HEK293T (cell line): ENCODE measurements around the gene RNF111.
"Not testable (repeated sequence)": the region's sequence is repeated elsewhere in the genome, so short reads cannot be mapped to it uniquely, and the experiment has no call there.

Source experiments
- CTCF ChIA-PET: fragments of 350-600 bp; formaldehyde crosslinking; extraction: SDS; loops from one replicate; lab custom pipeline; 2021; ENCODE audit warnings: antibody characterized with exemption, inconsistent platforms; lab: Yijun Ruan, JAX
- POLR2A ChIA-PET: fragments of 350-600 bp; formaldehyde crosslinking; extraction: SDS; loops from one replicate; lab custom pipeline; 2020; ENCODE audit warnings: antibody characterized with exemption, inconsistent platforms; lab: Yijun Ruan, JAX
- DNase-seq: peaks from one replicate; pipeline ENCODE4 v3.0.0; 2012; ENCODE audit warnings: mixed read lengths; ENCODE audit errors: extremely low spot score
- ARNT ChIP-seq: fragments of 450-650 bp; IDR thresholded peaks from 2 replicates; pipeline ENCODE4 v1.6.1; 2017; ENCODE audit warnings: mild to moderate bottlenecking
- BHLHE40 ChIP-seq: fragments of 450-650 bp; IDR thresholded peaks from 2 replicates; pipeline ENCODE4 v1.6.1; 2016; ENCODE audit warnings: mild to moderate bottlenecking, moderate library complexity, borderline replicate concordance
- CTBP1 ChIP-seq: fragments of 450-650 bp; IDR thresholded peaks from 2 replicates; pipeline ENCODE4 v1.6.1; 2016; ENCODE audit warnings: borderline replicate concordance
- ELF4 ChIP-seq: fragments of 450-650 bp; IDR thresholded peaks from 2 replicates; pipeline ENCODE4 v1.6.1; 2017; ENCODE audit warnings: antibody characterized with exemption
- FOXA1 ChIP-seq: fragments of 450-650 bp; IDR thresholded peaks from 2 replicates; pipeline ENCODE4 v1.6.1; 2016; ENCODE audit warnings: mild to moderate bottlenecking
- FOXK2 ChIP-seq: fragments of 450-650 bp; IDR thresholded peaks from 2 replicates; pipeline ENCODE4 v1.6.1; 2016; ENCODE audit warnings: mild to moderate bottlenecking
- FOXM1 ChIP-seq: fragments of 450-650 bp; IDR thresholded peaks from 2 replicates; pipeline ENCODE4 v1.6.1; 2017; ENCODE audit warnings: mild to moderate bottlenecking, borderline replicate concordance
- HDGF ChIP-seq: fragments of 450-650 bp; IDR thresholded peaks from 2 replicates; pipeline ENCODE4 v1.6.1; 2017; ENCODE audit warnings: antibody characterized with exemption, borderline replicate concordance
- L3MBTL2 ChIP-seq: fragments of 450-650 bp; conservative IDR thresholded peaks from 2 replicates; pipeline ENCODE4 v1.6.1; 2016; ENCODE audit warnings: mild to moderate bottlenecking
- LEF1 ChIP-seq: fragments of 450-650 bp; IDR thresholded peaks from 2 replicates; pipeline ENCODE4 v1.6.1; 2017; ENCODE audit warnings: mild to moderate bottlenecking, borderline replicate concordance
- NFRKB ChIP-seq: fragments of 450-650 bp; IDR thresholded peaks from 2 replicates; pipeline ENCODE4 v1.6.1; 2016; ENCODE audit warnings: mild to moderate bottlenecking, moderate library complexity
- SP1 ChIP-seq: fragments of 450-650 bp; IDR thresholded peaks from 2 replicates; pipeline ENCODE4 v1.6.1; 2017
- SUZ12 ChIP-seq: fragments of 450-650 bp; IDR thresholded peaks from 2 replicates; pipeline ENCODE4 v1.6.1; 2016; ENCODE audit warnings: mild to moderate bottlenecking
- TARDBP ChIP-seq: fragments of 450-650 bp; IDR thresholded peaks from 2 replicates; pipeline ENCODE4 v1.6.1; 2016
- ZNF384 ChIP-seq: fragments of 450-650 bp; IDR thresholded peaks from 2 replicates; pipeline ENCODE4 v1.6.1; 2016
- TF ChIP-seq, protein P1 (sequence below): fragments of 450-650 bp; IDR thresholded peaks from 2 replicates; pipeline ENCODE4 v1.6.1; 2016

RNF111 gene

DNA sequence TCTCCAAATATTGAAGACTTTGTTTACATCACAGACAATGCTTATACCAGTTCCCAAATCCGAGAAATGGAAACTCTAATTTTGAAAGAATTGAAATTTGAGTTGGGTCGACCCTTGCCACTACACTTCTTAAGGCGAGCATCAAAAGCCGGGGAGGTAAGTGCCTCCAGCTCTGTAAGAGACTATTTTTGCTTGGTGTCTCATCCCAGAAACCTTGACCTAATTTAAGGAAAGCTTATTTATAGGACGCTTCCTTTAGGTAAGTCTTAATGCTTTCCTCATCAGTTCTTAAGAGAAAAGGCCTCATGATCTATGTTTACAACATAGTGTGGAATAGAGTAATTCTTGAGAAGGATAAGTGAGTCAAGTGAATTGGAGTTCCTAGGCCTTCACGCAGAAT is 129.3 kb downstream of the RNF111 start:
- ChIA-PET CTCF (no interaction called here), POLR2A (no interaction called here)
- DNase-seq, result no peak
- TF ChIP-seq ELF4 (no peak), ARNT (no peak), NFRKB (no peak), TARDBP (no peak), LEF1 (no peak), BHLHE40 (no peak), SUZ12 (no peak), FOXA1 (no peak), CTBP1 (no peak), FOXK2 (no peak), L3MBTL2 (no peak), ZNF384 (no peak), SP1 (no peak), FOXM1 (no peak), HDGF (no peak)
- TF ChIP-seq, protein P1, sequence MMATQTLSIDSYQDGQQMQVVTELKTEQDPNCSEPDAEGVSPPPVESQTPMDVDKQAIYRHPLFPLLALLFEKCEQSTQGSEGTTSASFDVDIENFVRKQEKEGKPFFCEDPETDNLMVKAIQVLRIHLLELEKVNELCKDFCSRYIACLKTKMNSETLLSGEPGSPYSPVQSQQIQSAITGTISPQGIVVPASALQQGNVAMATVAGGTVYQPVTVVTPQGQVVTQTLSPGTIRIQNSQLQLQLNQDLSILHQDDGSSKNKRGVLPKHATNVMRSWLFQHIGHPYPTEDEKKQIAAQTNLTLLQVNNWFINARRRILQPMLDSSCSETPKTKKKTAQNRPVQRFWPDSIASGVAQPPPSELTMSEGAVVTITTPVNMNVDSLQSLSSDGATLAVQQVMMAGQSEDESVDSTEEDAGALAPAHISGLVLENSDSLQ, result no peak

GRCh38 chr15:59119625-59120024 is 132.2 kb downstream of the RNF111 start:
- ChIA-PET CTCF (no interaction called here), POLR2A (no interaction called here)
- no peak for TF ChIP-seq ARNT
- TF ChIP-seq SP1, result no peak
- no peak for TF ChIP-seq ZNF384
- no peak for TF ChIP-seq NFRKB
- no peak for TF ChIP-seq TARDBP
- no peak for TF ChIP-seq L3MBTL2
- no peak for TF ChIP-seq SUZ12
- TF ChIP-seq LEF1, result no peak
- TF ChIP-seq, protein P1, result no peak
- no peak for DNase-seq

DNA sequence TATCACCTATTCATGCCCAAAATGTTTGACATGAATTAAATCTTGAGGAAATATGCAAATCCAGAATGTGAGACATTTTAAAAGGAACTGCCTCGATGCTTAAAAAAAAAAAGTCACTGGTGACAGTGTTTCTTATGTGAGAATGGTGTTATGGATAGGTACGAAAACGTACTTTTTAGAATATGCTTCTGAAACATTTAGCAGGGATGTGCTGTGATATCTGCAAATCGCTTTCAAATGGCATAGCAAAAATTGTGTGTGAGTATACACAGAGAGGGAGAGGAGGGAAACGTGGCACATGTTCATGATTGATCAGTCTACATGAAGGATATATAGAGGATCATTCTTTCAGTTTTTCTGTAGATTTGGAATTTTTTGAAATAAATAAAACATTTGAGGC is 133.5 kb downstream of the RNF111 start:
- CTCF ChIA-PET, result no interaction called here
- TF ChIP-seq FOXK2 (no peak), ARNT (no peak), FOXA1 (no peak), LEF1 (no peak), NFRKB (no peak), BHLHE40 (no peak), SP1 (no peak), TARDBP (no peak), L3MBTL2 (no peak)
- TF ChIP-seq, protein P1, result no peak
- no peak for DNase-seq
- POLR2A ChIA-PET, result no interaction called here

DNA sequence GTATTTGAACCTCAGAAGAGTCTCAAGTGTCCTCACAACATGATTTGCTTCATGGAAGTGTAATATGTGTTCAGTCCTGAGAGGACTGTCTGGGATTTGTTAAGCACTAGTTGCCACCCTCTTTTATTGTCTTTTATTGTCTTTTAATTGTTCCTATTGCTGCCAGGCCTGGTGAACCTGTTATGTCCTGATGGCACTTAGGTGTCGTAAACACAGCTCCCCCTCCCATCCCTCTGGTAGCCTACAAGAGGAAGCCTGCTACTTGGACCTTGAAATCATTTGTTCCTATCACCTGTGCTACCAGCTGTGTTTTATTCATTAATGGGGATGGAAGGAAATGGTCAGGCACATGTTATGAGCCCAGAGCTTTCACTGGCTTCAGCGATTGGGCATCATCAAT is 136.8 kb downstream of the RNF111 start:
- ChIA-PET CTCF (no interaction called here), POLR2A (no interaction called here)
- TF ChIP-seq HDGF, result no peak
- no peak for TF ChIP-seq BHLHE40
- no peak for TF ChIP-seq FOXA1
- TF ChIP-seq SP1, result no peak
- TF ChIP-seq, protein P1, result no peak
- TF ChIP-seq LEF1, result no peak
- TF ChIP-seq ZNF384, result no peak
- TF ChIP-seq CTBP1, result no peak
- no peak for TF ChIP-seq ELF4
- no peak for TF ChIP-seq FOXM1
- DNase-seq, result no peak

GRCh38 chr15:59125683-59126082 is 138.2 kb downstream of the RNF111 start:
- POLR2A ChIA-PET, DNase-seq, CTCF ChIA-PET: not testable (repeated sequence)

DNA sequence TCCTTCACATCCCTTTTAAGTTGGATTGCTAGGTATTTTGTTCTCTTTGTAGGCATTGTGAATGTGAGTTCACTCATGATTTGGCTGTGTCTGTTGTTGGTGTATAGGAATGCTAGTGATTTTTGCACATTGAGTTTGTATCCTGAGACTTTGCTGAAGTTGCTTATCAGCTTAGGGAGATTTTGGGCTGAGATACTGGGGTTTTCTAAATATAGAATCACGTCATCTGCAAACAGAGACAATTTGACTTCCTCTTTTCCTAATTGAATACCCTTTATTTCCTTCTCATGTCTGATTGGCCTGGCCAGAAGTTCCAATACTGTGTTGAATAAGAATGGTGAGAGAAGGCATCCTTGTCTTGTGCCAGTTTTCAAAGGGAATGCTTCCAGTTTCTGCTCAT is 139.8 kb downstream of the RNF111 start:
- DNase-seq, POLR2A ChIA-PET: not testable (repeated sequence)
- CTCF ChIA-PET, result interaction anchor here (1.4 kb wide), 1 partner anchor 374 kb away, joined by 3 read pairs; no protein-coding TSS in a partner anchor

DNA sequence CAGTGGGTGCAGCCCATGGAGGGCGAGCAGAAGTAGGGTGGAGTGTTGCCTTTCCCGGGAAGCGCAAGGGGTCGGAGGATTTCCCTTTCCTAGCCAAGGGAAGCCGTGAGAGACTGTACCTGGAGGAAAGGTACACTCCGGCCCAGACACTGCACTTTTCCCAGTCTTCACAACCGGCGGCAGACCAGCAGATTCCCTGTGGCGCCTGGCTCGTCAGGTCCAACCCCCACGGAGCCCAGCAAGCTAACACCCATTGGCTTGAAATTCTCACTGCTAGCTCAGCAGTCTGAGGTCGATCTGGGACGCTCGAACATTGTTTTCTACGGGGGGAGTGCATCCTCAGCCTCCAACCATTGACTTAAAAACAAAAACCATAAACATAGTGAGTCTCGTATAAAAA is 144.0 kb downstream of the RNF111 start:
- TF ChIP-seq NFRKB (no peak), LEF1 (no peak), CTBP1 (no peak), FOXM1 (no peak), FOXK2 (no peak), FOXA1 (no peak), BHLHE40 (no peak), L3MBTL2 (no peak), ZNF384 (no peak), HDGF (no peak), SP1 (no peak), SUZ12 (no peak), ARNT (no peak), TARDBP (no peak)
- TF ChIP-seq, protein P1, result no peak
- no peak for DNase-seq
- POLR2A ChIA-PET, result no interaction called here
- CTCF ChIA-PET, result no interaction called here
